ENCODE data around the gene GNAQ.
"Not testable (repeated sequence)": the region's sequence is repeated elsewhere in the genome, so short reads cannot be mapped to it uniquely, and the experiment has no call there.

GNAQ gene

GRCh38 chr9:77896938-77897667 lies 134.5 kb downstream of the GNAQ start:
- peak; percentile 44 to 52 for DNase-seq

- no peak for DNase-seq
Measured at GRCh38 chr9:77896269-77896937, 135.2 kb downstream of the GNAQ start.

- no peak for DNase-seq
Measured at GRCh38 chr9:77893706-77894105, 137.9 kb downstream of the GNAQ start.

GRCh38 chr9:77892955-77893514 lies 138.6 kb downstream of the GNAQ start:
- no peak for DNase-seq

GRCh38 chr9:77892171-77892570 lies 139.4 kb downstream of the GNAQ start:
- DNase-seq = no peak

- no peak for DNase-seq
Measured at GRCh38 chr9:77891128-77891800, 140.3 kb downstream of the GNAQ start.

GRCh38 chr9:77887662-77888061 lies 143.9 kb downstream of the GNAQ start:
- no peak for DNase-seq

- DNase-seq = no peak
Measured at GRCh38 chr9:77885104-77885672, 146.4 kb downstream of the GNAQ start.

- DNase-seq = no peak
Measured at GRCh38 chr9:77883846-77884771, 147.5 kb downstream of the GNAQ start.

GRCh38 chr9:77883133-77883532 lies 148.5 kb downstream of the GNAQ start:
- DNase-seq = no peak

GRCh38 chr9:77882294-77882693 lies 149.3 kb downstream of the GNAQ start:
- no peak for DNase-seq

- not testable (repeated sequence) for DNase-seq
Measured at GRCh38 chr9:77881634-77882033, 150.0 kb downstream of the GNAQ start.

GRCh38 chr9:77881111-77881510 lies 150.5 kb downstream of the GNAQ start:
- no peak for DNase-seq

- no peak for DNase-seq
Measured at GRCh38 chr9:77879437-77879943, 152.1 kb downstream of the GNAQ start.

- not testable (repeated sequence) for DNase-seq
Measured at GRCh38 chr9:77878793-77879192, 152.8 kb downstream of the GNAQ start.

GRCh38 chr9:77877976-77878375 lies 153.6 kb downstream of the GNAQ start:
- no peak for DNase-seq

- DNase-seq = no peak
Measured at GRCh38 chr9:77876590-77876989, 155.0 kb downstream of the GNAQ start.

GRCh38 chr9:77876091-77876490 lies 155.5 kb downstream of the GNAQ start:
- no peak for DNase-seq

- no peak for DNase-seq
Measured at GRCh38 chr9:77872863-77873262, 158.7 kb downstream of the GNAQ start.

GRCh38 chr9:77872177-77872576 lies 159.4 kb downstream of the GNAQ start:
- no peak for DNase-seq

GRCh38 chr9:77871483-77871882 lies 160.1 kb downstream of the GNAQ start:
- no peak for DNase-seq

GRCh38 chr9:77866878-77867277 lies 164.7 kb downstream of the GNAQ start:
- no peak for DNase-seq

All from hippocampal formation (tissue), 2 donors.